H7 (cell line): ENCODE measurements around the gene LCMT2. TPM values are rescaled to one million over a fixed set of nuclear protein-coding genes. Genes with fewer than 3 reads are reported as not detected.

Source experiments
- DNase-seq: peaks from one replicate; pipeline ENCODE4 v3.0.0; 2012
- H3K27me3 ChIP-seq: 2 replicates; pipeline ENCODE4 v1.6.0; 2011; ENCODE audit warnings: mild to moderate bottlenecking, low read length; ENCODE audit not compliant: control insufficient read depth, insufficient read depth
- H3K36me3 ChIP-seq: replicated peaks from 2 replicates; pipeline ENCODE4 v1.5.1; 2011; ENCODE audit warnings: low read length; ENCODE audit not compliant: control insufficient read depth, insufficient read depth
- H3K4me3 ChIP-seq: 2 replicates; pipeline ENCODE4 v1.5.1; 2011; ENCODE audit warnings: low read depth, mild to moderate bottlenecking, control low read depth, low read length, moderate library complexity; ENCODE audit not compliant: insufficient read depth
- total RNA-seq: library from RNA; depleted of rRNA; stranded (reverse); fragments of >200 nt; shearing (Covaris generic); gene quantifications from 2 replicates; pipeline ENCODE4 v1.2.3, GENCODE V29; 2014; rRNA removed

Gene LCMT2
- total RNA-seq, 1 experiment from 2014 or later, result 10.3 TPM

DNA sequence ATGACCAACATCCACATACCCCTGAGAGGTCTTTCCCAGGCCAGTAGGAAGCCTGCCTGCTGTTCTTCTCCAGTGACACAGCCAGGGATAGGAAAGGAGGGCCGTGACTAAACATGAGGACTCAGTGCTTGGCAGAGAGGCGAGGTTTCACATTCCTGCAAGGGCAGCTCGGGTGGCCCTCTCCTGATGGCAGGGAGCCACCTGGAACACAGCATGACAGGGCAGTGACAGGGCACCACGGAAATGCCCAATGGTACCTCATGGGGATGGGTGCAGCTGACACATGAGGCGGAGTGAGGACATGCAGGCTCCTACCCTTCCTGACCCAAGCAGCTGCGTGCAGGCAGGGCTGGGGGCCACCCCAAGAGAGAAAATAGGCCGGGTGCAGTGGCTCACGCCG lies 56.2 kb downstream of the LCMT2 start:
- H3K4me3 ChIP-seq, result no peak overlapping the region
- no peak for DNase-seq
- no peaks in the 10 kb centered on the region for H3K36me3 ChIP-seq
- H3K27me3 ChIP-seq, result no peaks in the 10 kb centered on the region

Other genes starting within 250 kb of the LCMT2 start
- 13.0 and 16.3 TPM in 2 replicates for gene UBR1, start 224.5 kb downstream of the LCMT2 start, total RNA-seq
- 1.8 and 4.8 TPM in 2 replicates for gene TMEM62, start 197.0 kb downstream of the LCMT2 start, total RNA-seq
- 49.7 and 51.3 TPM in 2 replicates for gene CCNDBP1, start 145.2 kb downstream of the LCMT2 start, total RNA-seq
- not detected in 2 replicates for gene EPB42, start 109.6 kb downstream of the LCMT2 start, total RNA-seq
- gene TGM5, start 63.6 kb downstream of the LCMT2 start, total RNA-seq, result not detected in 2 replicates
- not detected in 2 replicates for gene TGM7, start 28.3 kb downstream of the LCMT2 start, total RNA-seq
- 34.5 and 38.0 TPM in 2 replicates for gene ZSCAN29, start 40.5 kb upstream of the LCMT2 start, total RNA-seq
- 15.5 and 19.1 TPM in 2 replicates for gene TUBGCP4, start 40.5 kb upstream of the LCMT2 start, total RNA-seq
- 36.6 and 43.5 TPM in 2 replicates for gene TP53BP1, start 162.6 kb upstream of the LCMT2 start, total RNA-seq
- 0.67 and 1.8 TPM in 2 replicates for gene MAP1A, start 187.0 kb upstream of the LCMT2 start, total RNA-seq